Thoracic aorta (tissue), 2 donors: ENCODE data around the gene SAXO1. TPM values are rescaled to one million over a fixed set of nuclear protein-coding genes. Genes with fewer than 3 reads are reported as not detected.

Source experiments
- ATAC-seq: fragments of 150-250 bp; one replicate; pipeline ENCODE4 v1.8.0; 2017; ENCODE audit warnings: low read depth; ENCODE audit not compliant: insufficient number of reproducible peaks, low FRiP score
- DNase-seq: peaks from one replicate; pipeline ENCODE4 v3.0.0-alpha.2; 2020; ENCODE audit warnings: low spot score
- H3K27ac ChIP-seq, 2 donors: fragments of 200-600 bp; sonication (generic); 1 replicate in 1 of 2; 2 replicates in 1 of 2; pipeline ENCODE4 v1.5.1; 2016; ENCODE audit warnings: mild to moderate bottlenecking in 2 of 2, moderate library complexity in 2 of 2
- H3K27me3 ChIP-seq: fragments of 200-600 bp; sonication (generic); replicated peaks from 2 replicates; pipeline ENCODE4 v1.6.0; 2016; ENCODE audit warnings: mild to moderate bottlenecking; ENCODE audit not compliant: insufficient read depth
- H3K36me3 ChIP-seq: fragments of 200-600 bp; sonication (generic); one replicate; pipeline ENCODE4 v1.5.1; 2016
- H3K4me1 ChIP-seq, 2 donors: fragments of 200-600 bp; sonication (generic); 1 replicate in 1 of 2; 2 replicates in 1 of 2; pipeline versions ENCODE4 v1.5.1 to v1.6.0; 2016; ENCODE audit warnings: low read depth in 2 of 2, mild to moderate bottlenecking in 1 of 2; ENCODE audit not compliant: control insufficient read depth in 1 of 2
- H3K4me3 ChIP-seq: fragments of 200-600 bp; sonication (generic); 2 replicates; pipeline ENCODE4 v1.5.1; 2016; ENCODE audit warnings: mild to moderate bottlenecking
- H3K9me3 ChIP-seq: fragments of 200-600 bp; sonication (generic); 2 replicates; pipeline ENCODE4 v1.5.1; 2016
- total RNA-seq, 2 donors: library from RNA; depleted of rRNA; stranded (reverse); fragments of >200 nt; gene quantifications; one replicate each; pipeline versions ENCODE4 v1.1.0 to v1.2.3, GENCODE V29; 2016
- TF ChIP-seq, protein P1 (sequence below): fragments of 200-600 bp; sonication (generic); IDR thresholded peaks from one replicate; pipeline ENCODE4 v1.5.1; 2019; ENCODE audit warnings: antibody characterized with exemption

Gene SAXO1
- total RNA-seq, 2 donors from 2014 or later = 0.27 to 1.8 TPM

DNA sequence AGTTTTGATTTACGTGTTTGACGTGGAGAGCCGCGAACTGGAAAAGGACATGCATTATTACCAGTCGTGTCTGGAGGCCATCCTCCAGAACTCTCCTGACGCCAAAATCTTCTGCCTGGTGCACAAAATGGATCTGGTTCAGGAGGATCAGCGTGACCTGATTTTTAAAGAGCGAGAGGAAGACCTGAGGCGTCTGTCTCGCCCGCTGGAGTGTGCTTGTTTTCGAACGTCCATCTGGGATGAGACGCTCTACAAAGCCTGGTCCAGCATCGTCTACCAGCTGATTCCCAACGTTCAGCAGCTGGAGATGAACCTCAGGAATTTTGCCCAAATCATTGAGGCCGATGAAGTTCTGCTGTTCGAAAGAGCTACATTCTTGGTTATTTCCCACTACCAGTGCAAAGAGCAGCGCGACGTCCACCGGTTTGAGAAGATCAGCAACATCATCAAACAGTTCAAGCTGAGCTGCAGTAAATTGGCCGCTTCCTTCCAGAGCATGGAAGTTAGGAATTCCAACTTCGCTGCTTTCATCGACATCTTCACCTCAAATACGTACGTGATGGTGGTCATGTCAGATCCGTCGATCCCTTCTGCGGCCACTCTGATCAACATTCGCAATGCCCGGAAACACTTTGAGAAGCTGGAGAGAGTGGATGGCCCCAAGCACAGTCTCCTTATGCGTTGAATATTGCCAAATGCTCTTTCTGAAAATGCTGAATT lies 17.1 kb upstream of the SAXO1 start:
- H3K4me1 ChIP-seq = peaks cover 24 to 42% of the 10 kb centered on the region in 2 donors
- H3K36me3 ChIP-seq = no peaks in the 10 kb centered on the region
- peak overlapping the region; percentile 92 for H3K4me3 ChIP-seq
- DNase-seq = no peak
- H3K27ac ChIP-seq = peak overlapping the region; percentile 93 to 97
- ATAC-seq = no peak
- no peaks in the 10 kb centered on the region for H3K27me3 ChIP-seq
- TF ChIP-seq, protein P1, sequence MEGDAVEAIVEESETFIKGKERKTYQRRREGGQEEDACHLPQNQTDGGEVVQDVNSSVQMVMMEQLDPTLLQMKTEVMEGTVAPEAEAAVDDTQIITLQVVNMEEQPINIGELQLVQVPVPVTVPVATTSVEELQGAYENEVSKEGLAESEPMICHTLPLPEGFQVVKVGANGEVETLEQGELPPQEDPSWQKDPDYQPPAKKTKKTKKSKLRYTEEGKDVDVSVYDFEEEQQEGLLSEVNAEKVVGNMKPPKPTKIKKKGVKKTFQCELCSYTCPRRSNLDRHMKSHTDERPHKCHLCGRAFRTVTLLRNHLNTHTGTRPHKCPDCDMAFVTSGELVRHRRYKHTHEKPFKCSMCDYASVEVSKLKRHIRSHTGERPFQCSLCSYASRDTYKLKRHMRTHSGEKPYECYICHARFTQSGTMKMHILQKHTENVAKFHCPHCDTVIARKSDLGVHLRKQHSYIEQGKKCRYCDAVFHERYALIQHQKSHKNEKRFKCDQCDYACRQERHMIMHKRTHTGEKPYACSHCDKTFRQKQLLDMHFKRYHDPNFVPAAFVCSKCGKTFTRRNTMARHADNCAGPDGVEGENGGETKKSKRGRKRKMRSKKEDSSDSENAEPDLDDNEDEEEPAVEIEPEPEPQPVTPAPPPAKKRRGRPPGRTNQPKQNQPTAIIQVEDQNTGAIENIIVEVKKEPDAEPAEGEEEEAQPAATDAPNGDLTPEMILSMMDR = no peak
- no peaks in the 10 kb centered on the region for H3K9me3 ChIP-seq

DNA sequence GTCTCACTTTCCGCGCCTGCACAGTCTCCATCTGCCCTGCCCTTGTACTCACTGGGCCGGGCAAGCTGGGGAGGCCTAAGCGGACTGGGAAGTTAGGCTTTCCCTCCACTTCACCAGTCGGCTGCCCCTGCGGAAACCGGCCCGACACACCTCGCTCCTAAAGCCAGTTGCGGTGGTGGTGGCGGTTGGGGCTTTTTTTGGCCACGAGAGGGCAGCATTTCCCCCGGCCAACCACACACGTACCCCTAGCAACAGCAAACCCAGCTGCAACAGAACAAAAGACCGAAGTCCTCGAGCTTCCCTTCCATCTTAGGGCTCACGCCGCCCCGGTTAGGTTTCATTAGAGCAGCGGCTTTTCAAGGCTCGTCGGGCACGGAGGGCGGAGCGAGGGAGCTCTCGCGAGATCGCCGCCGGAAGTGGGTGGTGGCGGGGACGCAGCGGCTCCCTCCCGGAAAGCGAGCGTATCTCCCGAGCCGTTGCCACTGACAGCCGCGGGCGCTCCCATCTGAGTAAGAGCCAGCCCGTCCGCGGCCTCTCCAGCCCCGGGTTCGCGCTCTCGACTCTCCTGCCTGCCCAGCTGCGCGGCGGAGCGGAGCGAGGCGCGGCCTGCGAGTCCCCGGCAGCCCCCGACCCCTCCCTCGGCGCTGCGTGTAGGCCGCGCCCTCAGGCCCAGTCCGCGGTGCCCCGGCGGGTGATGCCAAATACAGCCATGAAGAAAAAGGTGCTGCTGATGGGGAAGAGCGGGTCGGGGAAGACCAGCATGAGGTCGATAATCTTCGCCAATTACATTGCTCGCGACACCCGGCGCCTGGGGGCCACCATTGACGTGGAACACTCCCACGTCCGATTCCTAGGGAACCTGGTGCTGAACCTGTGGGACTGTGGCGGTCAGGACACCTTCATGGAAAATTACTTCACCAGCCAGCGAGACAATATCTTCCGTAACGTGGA lies 16.2 kb upstream of the SAXO1 start, which contains the start of gene RRAGA:
Gene RRAGA, plus strand, starts transcription at position 462 of the 951 bp plus-strand sequence. Its CDS starts 233 bp downstream, at position 695.
- peaks cover 24 to 42% of the 10 kb centered on the region in 2 donors for H3K4me1 ChIP-seq
- H3K4me3 ChIP-seq = peak within 1 kb of the TSS; percentile 92
- H3K27me3 ChIP-seq = no peaks in the 10 kb centered on the region
- H3K9me3 ChIP-seq = no peaks in the 10 kb centered on the region
- H3K36me3 ChIP-seq = no peaks in the 10 kb centered on the region
- TF ChIP-seq, protein P1 = peak; percentile 82
- DNase-seq = peak; percentile 80
- ATAC-seq = peak; percentile 84
- peak within 1 kb of the TSS; percentile 93 to 97 for H3K27ac ChIP-seq

DNA sequence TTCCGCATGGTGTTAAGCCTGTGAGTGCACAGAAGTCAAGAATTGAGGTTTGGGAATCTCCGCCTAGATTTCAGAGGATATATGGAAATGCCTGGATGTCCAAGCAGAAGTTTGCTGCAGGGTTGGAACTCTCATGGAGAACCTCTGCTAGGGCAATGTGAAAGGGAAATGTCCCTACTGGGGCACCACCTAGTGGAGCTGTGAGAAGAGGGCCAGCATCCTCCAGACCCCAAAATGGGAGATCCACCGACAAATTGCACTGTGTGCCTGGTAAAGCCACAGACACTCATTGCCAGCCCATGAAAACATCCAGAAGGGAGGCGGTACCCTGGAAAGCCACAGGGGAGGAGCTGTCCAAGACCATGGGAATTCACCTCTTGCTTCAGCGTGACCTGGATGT lies 3.6 kb upstream of the SAXO1 start:
- no peaks in the 10 kb centered on the region for H3K36me3 ChIP-seq
- no peaks in the 10 kb centered on the region for H3K27me3 ChIP-seq
- H3K9me3 ChIP-seq = no peaks in the 10 kb centered on the region
- ATAC-seq = no peak
- H3K4me1 ChIP-seq = no peaks in the 10 kb centered on the region
- DNase-seq = no peak
- H3K27ac ChIP-seq = no peak overlapping the region
- H3K4me3 ChIP-seq = no peak overlapping the region
- TF ChIP-seq, protein P1 = no peak

DNA sequence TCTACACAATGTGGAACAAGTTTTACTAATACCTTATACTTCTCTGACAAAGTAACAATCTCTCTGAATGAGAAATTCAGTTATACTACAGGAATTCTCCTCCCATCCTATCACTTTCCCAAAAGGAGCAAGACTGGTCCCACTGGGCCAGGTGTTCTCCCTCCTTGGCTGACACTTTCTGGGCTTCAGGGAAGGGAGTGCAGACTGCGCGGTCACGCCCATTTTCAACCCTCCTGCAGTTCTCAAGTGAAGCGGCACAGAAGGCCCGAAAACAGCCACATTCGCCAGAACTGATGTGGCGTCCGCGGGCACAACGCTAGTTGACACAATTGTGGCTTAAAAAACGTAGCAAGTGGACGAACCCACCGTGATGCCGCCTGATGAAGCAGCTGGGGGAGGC lies 603 bp downstream of the SAXO1 start:
- no peaks in the 10 kb centered on the region for H3K9me3 ChIP-seq
- H3K36me3 ChIP-seq = no peaks in the 10 kb centered on the region
- ATAC-seq = no peak
- TF ChIP-seq, protein P1 = no peak
- DNase-seq = no peak
- no peaks in the 10 kb centered on the region for H3K27me3 ChIP-seq
- H3K27ac ChIP-seq = no peak overlapping the region
- H3K4me3 ChIP-seq = no peak overlapping the region
- H3K4me1 ChIP-seq = peaks cover 0 to 4% of the 10 kb centered on the region in 2 donors

DNA sequence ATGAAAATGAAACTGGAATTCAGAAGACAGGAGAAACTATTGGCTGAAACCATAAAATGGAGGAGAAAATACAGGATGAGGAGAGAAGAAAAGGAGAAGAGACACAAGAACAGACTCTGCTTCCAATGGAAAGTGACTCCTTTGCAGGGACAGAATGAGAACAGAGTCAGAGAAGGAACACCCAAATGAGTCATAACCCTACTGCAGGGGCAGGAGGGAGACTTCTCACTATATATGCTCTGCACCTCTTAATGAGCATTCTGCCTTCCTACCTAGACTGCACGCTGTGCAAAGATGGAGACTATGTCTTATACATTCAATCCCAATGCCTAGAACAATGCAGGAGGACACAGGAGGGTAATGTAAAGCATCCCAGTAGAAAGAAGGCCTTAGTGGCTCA lies 2.1 kb downstream of the SAXO1 start:
- H3K27ac ChIP-seq = no peak overlapping the region
- no peaks in the 10 kb centered on the region for H3K27me3 ChIP-seq
- H3K4me3 ChIP-seq = no peak overlapping the region
- TF ChIP-seq, protein P1 = no peak
- DNase-seq = no peak
- H3K9me3 ChIP-seq = no peaks in the 10 kb centered on the region
- peaks cover 0 to 4% of the 10 kb centered on the region in 2 donors for H3K4me1 ChIP-seq
- ATAC-seq = no peak
- H3K36me3 ChIP-seq = no peaks in the 10 kb centered on the region
